ENCODE data around the gene HOXB8. TPM values are rescaled to one million over a fixed set of nuclear protein-coding genes. Genes with fewer than 3 reads are reported as not detected.

The HOXB8 gene
- total and polyA plus RNA-seq, 2 of the 13 experiments (the other 11 are each of a cell fraction or from before 2014, with no cell fraction given) = not detected

DNA sequence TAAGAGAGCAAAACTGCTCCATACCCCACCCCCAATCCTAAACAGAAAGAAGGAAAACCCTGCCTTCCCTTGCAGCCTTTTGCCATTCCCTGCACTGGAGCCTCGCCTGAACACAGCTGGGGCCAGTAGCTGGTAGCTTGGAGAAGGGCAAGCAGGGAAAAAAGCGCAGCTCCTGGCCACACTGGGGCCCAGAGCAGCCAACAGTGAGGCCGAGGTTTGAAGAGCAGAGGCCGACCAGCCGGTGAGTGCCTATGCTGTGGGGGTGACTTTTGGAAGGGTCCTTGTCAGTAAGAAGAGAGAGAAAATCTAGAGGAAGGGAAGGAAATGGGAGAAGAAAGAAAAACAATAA is 14.3 kb upstream of the HOXB8 start (continued):
- TF ChIP-seq SNAPC2 (CRISPR knock-in tag; IDR thresholded peaks at IDR 0.05) = no peak
- TF ChIP-seq, protein P1, sequence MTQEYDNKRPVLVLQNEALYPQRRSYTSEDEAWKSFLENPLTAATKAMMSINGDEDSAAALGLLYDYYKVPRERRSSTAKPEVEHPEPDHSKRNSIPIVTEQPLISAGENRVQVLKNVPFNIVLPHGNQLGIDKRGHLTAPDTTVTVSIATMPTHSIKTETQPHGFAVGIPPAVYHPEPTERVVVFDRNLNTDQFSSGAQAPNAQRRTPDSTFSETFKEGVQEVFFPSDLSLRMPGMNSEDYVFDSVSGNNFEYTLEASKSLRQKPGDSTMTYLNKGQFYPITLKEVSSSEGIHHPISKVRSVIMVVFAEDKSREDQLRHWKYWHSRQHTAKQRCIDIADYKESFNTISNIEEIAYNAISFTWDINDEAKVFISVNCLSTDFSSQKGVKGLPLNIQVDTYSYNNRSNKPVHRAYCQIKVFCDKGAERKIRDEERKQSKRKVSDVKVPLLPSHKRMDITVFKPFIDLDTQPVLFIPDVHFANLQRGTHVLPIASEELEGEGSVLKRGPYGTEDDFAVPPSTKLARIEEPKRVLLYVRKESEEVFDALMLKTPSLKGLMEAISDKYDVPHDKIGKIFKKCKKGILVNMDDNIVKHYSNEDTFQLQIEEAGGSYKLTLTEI (CRISPR knock-in tag; conservative IDR thresholded peaks at IDR 0.05) = no peak
- no peak for TF ChIP-seq HNF4A (CRISPR knock-in tag; IDR thresholded peaks at IDR 0.05)
- TF ChIP-seq ZNF326 (CRISPR knock-in tag; IDR thresholded peaks at IDR 0.05; ENCODE audit: borderline replicate concordance) = no peak
- TF ChIP-seq ZNF501 (CRISPR knock-in tag; IDR thresholded peaks at IDR 0.05) = no peak
- TF ChIP-seq, protein P2, sequence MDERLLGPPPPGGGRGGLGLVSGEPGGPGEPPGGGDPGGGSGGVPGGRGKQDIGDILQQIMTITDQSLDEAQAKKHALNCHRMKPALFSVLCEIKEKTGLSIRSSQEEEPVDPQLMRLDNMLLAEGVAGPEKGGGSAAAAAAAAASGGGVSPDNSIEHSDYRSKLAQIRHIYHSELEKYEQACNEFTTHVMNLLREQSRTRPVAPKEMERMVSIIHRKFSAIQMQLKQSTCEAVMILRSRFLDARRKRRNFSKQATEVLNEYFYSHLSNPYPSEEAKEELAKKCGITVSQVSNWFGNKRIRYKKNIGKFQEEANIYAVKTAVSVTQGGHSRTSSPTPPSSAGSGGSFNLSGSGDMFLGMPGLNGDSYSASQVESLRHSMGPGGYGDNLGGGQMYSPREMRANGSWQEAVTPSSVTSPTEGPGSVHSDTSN (CRISPR knock-in tag; IDR thresholded peaks at IDR 0.05) = no peak
- TF ChIP-seq, protein P3, sequence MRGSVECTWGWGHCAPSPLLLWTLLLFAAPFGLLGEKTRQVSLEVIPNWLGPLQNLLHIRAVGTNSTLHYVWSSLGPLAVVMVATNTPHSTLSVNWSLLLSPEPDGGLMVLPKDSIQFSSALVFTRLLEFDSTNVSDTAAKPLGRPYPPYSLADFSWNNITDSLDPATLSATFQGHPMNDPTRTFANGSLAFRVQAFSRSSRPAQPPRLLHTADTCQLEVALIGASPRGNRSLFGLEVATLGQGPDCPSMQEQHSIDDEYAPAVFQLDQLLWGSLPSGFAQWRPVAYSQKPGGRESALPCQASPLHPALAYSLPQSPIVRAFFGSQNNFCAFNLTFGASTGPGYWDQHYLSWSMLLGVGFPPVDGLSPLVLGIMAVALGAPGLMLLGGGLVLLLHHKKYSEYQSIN (CRISPR knock-in tag; IDR thresholded peaks at IDR 0.05; ENCODE audit: borderline replicate concordance) = no peak
- TF ChIP-seq ZNF781 (CRISPR knock-in tag; IDR thresholded peaks at IDR 0.05; ENCODE audit: borderline replicate concordance, not compliant biosample characterization) = no peak

DNA sequence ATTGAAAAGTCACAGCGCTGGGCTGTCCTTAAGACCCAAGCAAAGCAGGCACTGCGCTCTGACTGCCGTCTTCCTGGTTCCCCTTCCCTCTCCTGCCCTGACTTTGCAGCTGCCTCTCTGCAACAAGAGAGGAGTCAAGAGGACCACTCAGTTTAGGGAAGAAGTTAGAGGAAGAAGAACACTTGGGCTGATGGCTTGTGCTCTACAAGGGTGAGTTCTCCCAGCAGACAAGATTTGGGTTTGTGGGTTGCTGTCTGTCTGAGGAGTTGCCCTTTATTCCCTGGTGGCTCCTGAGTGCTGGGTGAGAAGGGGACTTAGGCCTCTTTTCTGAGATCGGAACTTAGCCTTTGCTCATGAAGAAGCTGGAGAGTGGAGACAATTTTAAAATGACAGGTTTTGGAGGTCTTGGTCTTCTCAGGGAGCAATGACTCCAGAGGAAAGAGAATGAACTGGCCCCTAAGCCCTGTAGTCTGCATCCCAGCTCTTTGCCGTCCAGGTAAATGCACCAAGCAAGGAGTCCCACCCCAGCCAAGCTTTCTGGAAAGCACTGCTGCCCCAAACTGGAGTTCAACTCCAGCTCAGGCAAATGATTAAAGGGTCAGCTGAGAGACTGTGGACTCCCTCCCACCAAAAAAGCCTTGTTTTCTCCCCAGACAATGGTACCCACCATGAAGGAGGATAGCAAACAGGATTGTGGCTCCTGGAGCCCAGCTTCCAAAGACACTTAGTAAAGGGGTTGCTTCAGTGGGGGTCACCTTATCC is 13.7 kb upstream of the HOXB8 start:
- H3K36me3 ChIP-seq (replicated peaks in 1 of 2; ENCODE audit: control insufficient read depth in 1 of 2, insufficient read depth in 2 of 2, low read length in 2 of 2) = no peaks in the 10 kb centered on the region
- H3K27me3 ChIP-seq (ENCODE audit: control insufficient read depth in 1 of 2, insufficient read depth in 2 of 2, low read length in 2 of 2) = peaks cover 39 to 97% of the 10 kb centered on the region in 2 experiments
- H3K9me3 ChIP-seq (ENCODE audit: low read length) = no peaks in the 10 kb centered on the region
- no peaks in the 10 kb centered on the region for H3K79me2 ChIP-seq (ENCODE audit: insufficient read depth, low read length)
- FAIRE-seq (no peak), DNase-seq (ENCODE audit: low spot score) (no peak), ATAC-seq (no peak)
- in situ Hi-C loops (cut with HindIII; ENCODE audit: extremely low pct_ligation_motif_present, low pct_unique_long_range_greater_than_20kb) (no loop called here), intact Hi-C loops (cut with micrococcal nuclease; ENCODE audit: unreplicated experiment) (no loop called here)
- H3K4me1 ChIP-seq (ENCODE audit: insufficient read depth, low read length) = no peaks in the 10 kb centered on the region
- H3K9ac ChIP-seq (ENCODE audit: insufficient read depth, low read depth, low read length) = no peak overlapping the region
- H3K27ac ChIP-seq (ENCODE audit: extremely low read length, insufficient read depth, low read length) = no peak overlapping the region
- WGBS (ENCODE audit: low lambda C conversion rate) = 2% methylated on average over 5 of the region's 5 CpGs
- no peak overlapping the region for H3K4me3 ChIP-seq (replicated peaks in 1 of 3; ENCODE audit: insufficient read depth in 1 of 3, low read depth in 2 of 3, low read length in 3 of 3)
- ChIA-PET CTCF (ENCODE audit: low intra/inter-chr PET ratio, low total read pairs) (no interaction called here), POLR2A (no interaction called here)
- no TSS peak for BruUV-seq (replicated peaks)
- H2AFZ ChIP-seq (ENCODE audit: low read length) = no peak overlapping the region
- H3K4me2 ChIP-seq (ENCODE audit: low read depth, low read length) = no peak overlapping the region
- no peaks in the 10 kb centered on the region for H4K20me1 ChIP-seq (ENCODE audit: insufficient read depth, low read length)
- TF ChIP-seq ZNF775 (CRISPR knock-in tag; IDR thresholded peaks at IDR 0.05; ENCODE audit: borderline replicate concordance) = no peak
- no peak for TF ChIP-seq ZNF781 (CRISPR knock-in tag; IDR thresholded peaks at IDR 0.05; ENCODE audit: borderline replicate concordance, not compliant biosample characterization)
- TF ChIP-seq SATB2 (CRISPR knock-in tag; IDR thresholded peaks at IDR 0.05) = no peak
- TF ChIP-seq, protein P4, sequence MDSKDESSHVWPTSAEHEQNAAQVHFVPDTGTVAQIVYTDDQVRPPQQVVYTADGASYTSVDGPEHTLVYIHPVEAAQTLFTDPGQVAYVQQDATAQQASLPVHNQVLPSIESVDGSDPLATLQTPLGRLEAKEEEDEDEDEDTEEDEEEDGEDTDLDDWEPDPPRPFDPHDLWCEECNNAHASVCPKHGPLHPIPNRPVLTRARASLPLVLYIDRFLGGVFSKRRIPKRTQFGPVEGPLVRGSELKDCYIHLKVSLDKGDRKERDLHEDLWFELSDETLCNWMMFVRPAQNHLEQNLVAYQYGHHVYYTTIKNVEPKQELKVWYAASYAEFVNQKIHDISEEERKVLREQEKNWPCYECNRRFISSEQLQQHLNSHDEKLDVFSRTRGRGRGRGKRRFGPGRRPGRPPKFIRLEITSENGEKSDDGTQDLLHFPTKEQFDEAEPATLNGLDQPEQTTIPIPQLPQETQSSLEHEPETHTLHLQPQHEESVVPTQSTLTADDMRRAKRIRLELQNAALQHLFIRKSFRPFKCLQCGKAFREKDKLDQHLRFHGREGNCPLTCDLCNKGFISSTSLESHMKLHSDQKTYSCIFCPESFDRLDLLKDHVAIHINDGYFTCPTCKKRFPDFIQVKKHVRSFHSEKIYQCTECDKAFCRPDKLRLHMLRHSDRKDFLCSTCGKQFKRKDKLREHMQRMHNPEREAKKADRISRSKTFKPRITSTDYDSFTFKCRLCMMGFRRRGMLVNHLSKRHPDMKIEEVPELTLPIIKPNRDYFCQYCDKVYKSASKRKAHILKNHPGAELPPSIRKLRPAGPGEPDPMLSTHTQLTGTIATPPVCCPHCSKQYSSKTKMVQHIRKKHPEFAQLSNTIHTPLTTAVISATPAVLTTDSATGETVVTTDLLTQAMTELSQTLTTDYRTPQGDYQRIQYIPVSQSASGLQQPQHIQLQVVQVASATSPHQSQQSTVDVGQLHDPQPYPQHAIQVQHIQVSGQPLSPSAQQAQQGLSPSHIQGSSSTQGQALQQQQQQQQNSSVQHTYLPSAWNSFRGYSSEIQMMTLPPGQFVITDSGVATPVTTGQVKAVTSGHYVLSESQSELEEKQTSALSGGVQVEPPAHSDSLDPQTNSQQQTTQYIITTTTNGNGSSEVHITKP (CRISPR knock-in tag; IDR thresholded peaks at IDR 0.05; ENCODE audit: low read depth) = no peak
- no peak for TF ChIP-seq NFE2L1 (CRISPR knock-in tag; IDR thresholded peaks at IDR 0.05; ENCODE audit: borderline replicate concordance)
- TF ChIP-seq ZNF724P (CRISPR knock-in tag; IDR thresholded peaks at IDR 0.05; ENCODE audit: borderline replicate concordance) = no peak
- no peak for TF ChIP-seq RFX5 (IDR thresholded peaks at IDR 0.05; ENCODE audit: low read depth, low read length)
- TF ChIP-seq NFYC (CRISPR knock-in tag; IDR thresholded peaks at IDR 0.05) = no peak

All from HepG2 (cell line).